ENCODE measurements around the gene PRRT2. TPM values are rescaled to one million over a fixed set of nuclear protein-coding genes. Genes with fewer than 3 reads are reported as not detected.

The PRRT2 gene
- total and polyA plus RNA-seq, 10 of the 15 experiments (the other 5 are each of a cell fraction or from before 2014, with no cell fraction given), result 0.08 to 0.49 (median 0.12) TPM; not detected in 4

DNA sequence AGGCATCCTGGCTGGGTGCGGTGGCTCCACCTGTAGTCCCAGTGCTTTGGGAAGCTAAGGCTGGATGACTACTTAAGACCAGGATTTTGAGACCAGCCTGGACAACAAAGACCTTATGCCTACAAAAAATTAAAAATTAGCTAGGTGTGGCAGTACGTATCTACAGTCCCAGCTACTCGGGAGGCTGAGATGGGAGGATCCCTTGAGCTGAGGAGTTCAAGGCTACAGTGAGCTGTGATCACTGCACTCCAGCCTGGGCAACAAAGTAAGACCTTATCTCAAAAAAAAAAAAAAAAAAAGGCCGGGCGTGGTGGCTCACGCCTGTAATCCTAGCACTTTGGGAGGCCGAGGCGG is 14.3 kb downstream of the PRRT2 start:
- no peak for ATAC-seq
- no TSS peak for BruUV-seq (replicated peaks)
- peaks cover 11% of the 10 kb centered on the region for H3K4me1 ChIP-seq (ENCODE audit: control insufficient read depth, insufficient read depth, low read length)
- H3K27me3 ChIP-seq (replicated peaks in 1 of 2; ENCODE audit: control insufficient read depth in 2 of 2, insufficient read depth in 2 of 2, low read length in 1 of 2), result no peaks in the 10 kb centered on the region
- H3K4me3 ChIP-seq, result no peak overlapping the region
- H3K9me3 ChIP-seq (replicated peaks; ENCODE audit: control insufficient read depth, insufficient read depth, low read length), result no peaks in the 10 kb centered on the region
- CTCF ChIA-PET, result interaction anchor here (0.7 to 6.4 kb wide), 3 partner anchors 18 to 178 kb away, joined by 3 to 55 read pairs (median 3); no protein-coding TSS in a partner anchor
- H3K9ac ChIP-seq (ENCODE audit: control insufficient read depth, insufficient read depth, low read length), result no peak overlapping the region
- peaks cover 37% of the 10 kb centered on the region for H3K79me2 ChIP-seq (ENCODE audit: control insufficient read depth, insufficient read depth, low read length)
- RAD21 ChIA-PET (ENCODE audit: unreplicated experiment), result interaction anchor here (0.6 to 1.4 kb wide), 4 partner anchors 11 to 22 kb away, joined by 3 to 5 read pairs (median 4); partner anchors contain the start of gene PAGR1
- SMC1A ChIA-PET (ENCODE audit: uncharacterized antibody, unreplicated experiment), result interaction anchor here (1.3 to 1.5 kb wide), 2 partner anchors 10 to 20 kb away, joined by 3 to 4 read pairs; partner anchors contain the start of gene PAGR1
- no peak overlapping the region for H3K4me2 ChIP-seq (ENCODE audit: control insufficient read depth, insufficient read depth)
- no peak overlapping the region for H2AFZ ChIP-seq (ENCODE audit: control insufficient read depth, low read depth, low read length)
- H4K20me1 ChIP-seq (ENCODE audit: control insufficient read depth, insufficient read depth), result 0 out of 2 replicates have a peak, but pooled peaks cover 3% of the 10 kb centered on the region
- no peak for FAIRE-seq
- POLR2A ChIA-PET, result no interaction called here
- H3K36me3 ChIP-seq (ENCODE audit: control insufficient read depth in 2 of 2, insufficient read depth in 2 of 2, low read length in 1 of 2), result peaks cover 0 to 2% of the 10 kb centered on the region in 2 experiments; a peak in 1 of 4 replicates
- no peak overlapping the region for H3K27ac ChIP-seq (ENCODE audit: control insufficient read depth, insufficient read depth)
- intact Hi-C loops (cut with micrococcal nuclease; ENCODE audit: unreplicated experiment), result no loop called here
- TF ChIP-seq IKZF1 (conservative IDR thresholded peaks at IDR 0.05) (no peak), CBX5 (IDR thresholded peaks at IDR 0.05; ENCODE audit: low read depth) (no peak), MYB (IDR thresholded peaks at IDR 0.05; ENCODE audit: borderline replicate concordance, low read depth, low read length) (no peak)
- 97% methylated on average over 7 of the region's 8 CpGs for WGBS (ENCODE audit: insufficient coverage, insufficient replicate concordance, low lambda C conversion rate, missing lambda C conversion rate)
- DNase-seq (ENCODE audit: low read depth, low spot score), result no peak
- in situ Hi-C loops (cut with MboI), result no loop called here

DNA sequence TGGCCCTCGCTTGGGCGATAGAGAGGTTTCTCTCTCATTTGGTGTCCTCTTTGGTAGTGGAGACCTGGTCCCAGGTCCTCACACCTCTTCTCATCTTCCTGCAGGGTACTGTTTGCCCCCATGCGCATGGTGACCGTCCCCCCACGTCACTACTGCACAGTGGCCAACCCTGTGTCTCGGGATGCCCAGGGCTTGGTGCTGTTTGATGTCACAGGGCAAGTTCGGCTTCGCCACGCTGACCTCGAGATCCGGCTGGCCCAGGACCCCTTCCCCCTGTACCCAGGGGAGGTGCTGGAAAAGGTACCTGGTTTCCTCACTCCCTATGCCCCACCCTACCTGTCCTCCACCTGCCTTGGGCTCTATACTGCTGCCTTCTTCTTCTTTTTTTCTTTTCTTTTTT is 18.8 kb downstream of the PRRT2 start:
- H3K9ac ChIP-seq (ENCODE audit: control insufficient read depth, insufficient read depth, low read length), result no peak overlapping the region
- H3K36me3 ChIP-seq (ENCODE audit: control insufficient read depth in 2 of 2, insufficient read depth in 2 of 2, low read length in 1 of 2), result peaks cover 8 to 11% of the 10 kb centered on the region in 2 experiments; a peak in 3 of 4 replicates
- H4K20me1 ChIP-seq (ENCODE audit: control insufficient read depth, insufficient read depth), result no peaks in the 10 kb centered on the region
- WGBS (ENCODE audit: insufficient coverage, insufficient replicate concordance, low lambda C conversion rate, missing lambda C conversion rate), result 95% methylated on average over 9 of the region's 11 CpGs
- intact Hi-C loops (cut with micrococcal nuclease; ENCODE audit: unreplicated experiment), result no loop called here
- no peak for ATAC-seq
- peaks cover 5% of the 10 kb centered on the region for H3K79me2 ChIP-seq (ENCODE audit: control insufficient read depth, insufficient read depth, low read length)
- in situ Hi-C loops (cut with MboI), result no loop called here
- H3K9me3 ChIP-seq (replicated peaks; ENCODE audit: control insufficient read depth, insufficient read depth, low read length), result no peaks in the 10 kb centered on the region
- BruUV-seq (replicated peaks), result no TSS peak
- H3K27ac ChIP-seq (ENCODE audit: control insufficient read depth, insufficient read depth), result no peak overlapping the region
- H2AFZ ChIP-seq (ENCODE audit: control insufficient read depth, low read depth, low read length), result no peak overlapping the region
- no peak for TF ChIP-seq TCF12 (IDR thresholded peaks at IDR 0.05; ENCODE audit: low read depth, low read length)
- TF ChIP-seq, protein P1, sequence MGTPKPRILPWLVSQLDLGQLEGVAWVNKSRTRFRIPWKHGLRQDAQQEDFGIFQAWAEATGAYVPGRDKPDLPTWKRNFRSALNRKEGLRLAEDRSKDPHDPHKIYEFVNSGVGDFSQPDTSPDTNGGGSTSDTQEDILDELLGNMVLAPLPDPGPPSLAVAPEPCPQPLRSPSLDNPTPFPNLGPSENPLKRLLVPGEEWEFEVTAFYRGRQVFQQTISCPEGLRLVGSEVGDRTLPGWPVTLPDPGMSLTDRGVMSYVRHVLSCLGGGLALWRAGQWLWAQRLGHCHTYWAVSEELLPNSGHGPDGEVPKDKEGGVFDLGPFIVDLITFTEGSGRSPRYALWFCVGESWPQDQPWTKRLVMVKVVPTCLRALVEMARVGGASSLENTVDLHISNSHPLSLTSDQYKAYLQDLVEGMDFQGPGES (IDR thresholded peaks at IDR 0.05), result no peak
- SMC1A ChIA-PET (ENCODE audit: uncharacterized antibody, unreplicated experiment), result no interaction called here
- H3K4me2 ChIP-seq (ENCODE audit: control insufficient read depth, insufficient read depth), result no peak overlapping the region
- POLR2A ChIA-PET, result no interaction called here
- DNase-seq (ENCODE audit: low read depth, low spot score), result no peak
- CTCF ChIA-PET, result no interaction called here
- H3K4me1 ChIP-seq (ENCODE audit: control insufficient read depth, insufficient read depth, low read length), result 0 out of 2 replicates have a peak, but pooled peaks cover under 1% of the 10 kb centered on the region
- H3K27me3 ChIP-seq (replicated peaks in 1 of 2; ENCODE audit: control insufficient read depth in 2 of 2, insufficient read depth in 2 of 2, low read length in 1 of 2), result no peaks in the 10 kb centered on the region
- no peak for FAIRE-seq
- RAD21 ChIA-PET (ENCODE audit: unreplicated experiment), result no interaction called here
- H3K4me3 ChIP-seq, result no peak overlapping the region

All from GM12878 (cell line).